HL-60 (cell line): Measurements from ENCODE around the gene ZNF266.

Experiments used
- DNase-seq, 2 experiments: peaks; one replicate each; pipeline ENCODE4 v3.0.0-alpha.2; 2010 to 2020; ENCODE audit warnings: low read depth in 1 of 2, low spot score in 1 of 2
- H3K27ac ChIP-seq: fragments of 250-450 bp; sonication (Bioruptor Pico); replicated peaks from 2 replicates; pipeline ENCODE4 v1.5.1; 2020; ENCODE audit warnings: mild to moderate bottlenecking, moderate library complexity
- H3K27me3 ChIP-seq: fragments of 250-450 bp; sonication (Bioruptor Pico); 2 replicates; pipeline ENCODE4 v1.5.1; 2021; ENCODE audit warnings: mild to moderate bottlenecking, moderate library complexity; ENCODE audit not compliant: insufficient read depth, poor library complexity, severe bottlenecking
- H3K4me3 ChIP-seq: replicated peaks from 2 replicates; pipeline ENCODE4 v1.5.1; 2011; ENCODE audit warnings: mild to moderate bottlenecking, control low read depth, low read length; ENCODE audit not compliant: insufficient read depth
- GABPA ChIP-seq: IDR thresholded peaks from 2 replicates; pipeline ENCODE4 v1.6.1; 2012; ENCODE audit warnings: low read depth
- POLR2AphosphoS5 ChIP-seq: IDR thresholded peaks from 2 replicates; pipeline ENCODE4 v1.6.1; 2012; ENCODE audit warnings: low read depth
- SPI1 ChIP-seq: IDR thresholded peaks from 2 replicates; pipeline ENCODE4 v1.6.1; 2012; ENCODE audit warnings: low read depth, mild to moderate bottlenecking, borderline replicate concordance
- long read RNA-seq: library from polyadenylated mRNA; unstranded; transcript quantifications from one replicate; pipeline ENCODE4 v2.0.0, GENCODE V29; 2020
- TF ChIP-seq, protein P1 (sequence below): IDR thresholded peaks from 2 replicates; pipeline ENCODE4 v1.6.1; 2012; ENCODE audit warnings: low read depth; ENCODE audit not compliant: insufficient replicate concordance
- TF ChIP-seq, protein P2 (sequence below): IDR thresholded peaks from one replicate; pipeline ENCODE4 v1.5.1; 2011; ENCODE audit warnings: low read length, control low read depth, inconsistent platforms; ENCODE audit not compliant: insufficient read depth

The ZNF266 gene
- long read RNA-seq, partial matches to known transcripts, result 4 of 219 reads
- long read RNA-seq, other reads (novel, unspliced or antisense), result 207 of 219 reads

DNA sequence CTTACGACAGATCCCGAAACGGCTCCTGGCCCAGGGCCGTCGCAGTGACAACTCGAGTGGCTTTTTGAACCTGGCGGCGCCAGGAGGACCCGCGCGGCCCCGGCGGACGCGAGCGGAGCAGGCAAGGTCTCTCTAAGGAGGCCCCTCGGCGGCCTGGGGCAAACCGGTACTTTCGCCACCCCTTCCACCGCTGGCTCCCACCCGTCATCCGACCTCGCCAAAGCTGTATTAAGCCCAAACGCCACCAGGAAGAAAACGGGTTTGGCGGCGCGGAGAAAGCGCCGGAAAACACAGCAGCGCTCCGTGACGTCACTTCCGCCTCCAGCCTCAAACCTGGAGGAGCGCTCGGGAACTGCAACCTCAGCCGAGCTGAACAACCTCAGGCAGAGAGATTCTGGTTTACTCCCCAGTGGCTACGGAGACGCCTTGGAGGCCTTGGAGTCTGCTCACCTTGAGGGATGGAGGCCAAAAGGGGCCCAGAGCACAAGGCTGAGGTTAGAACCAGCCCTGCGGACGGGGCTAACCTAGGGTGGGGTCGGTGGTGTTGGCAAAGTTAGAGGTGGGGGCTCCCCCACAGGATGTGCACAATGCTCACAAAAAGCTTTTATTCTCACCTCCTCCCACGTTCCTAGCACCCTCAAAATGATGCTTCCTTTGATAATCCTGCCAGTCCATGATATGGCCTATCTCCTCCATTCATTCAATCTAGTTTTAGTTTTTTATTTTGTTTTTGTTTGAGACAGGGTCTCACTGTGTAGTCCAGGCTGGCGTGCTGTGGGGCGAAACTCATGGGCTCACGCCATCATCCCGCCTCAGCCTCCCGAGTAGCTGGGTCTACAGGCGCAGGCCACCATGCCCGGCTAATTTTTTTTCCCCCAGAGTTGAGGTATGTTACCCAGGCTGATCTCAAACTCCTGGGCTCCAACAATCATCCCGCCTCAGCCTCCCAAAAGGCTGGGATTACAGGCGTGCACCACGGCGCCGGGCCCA is at the start of gene ZNF266:
Gene ZNF266, minus strand, starts transcription at position 295 of the 990 bp plus-strand sequence. CDS start 15,484 bp downstream, outside the sequence.
- peak within 1 kb of the TSS; percentile 90 for H3K27ac ChIP-seq
- peak; percentile 78 to 93 for DNase-seq
- no peaks in the 10 kb centered on the region for H3K27me3 ChIP-seq
- peak within 1 kb of the TSS; percentile 71 for H3K4me3 ChIP-seq
- peak; percentile 10; the same call in 1 of the 2 replicates for TF ChIP-seq SPI1
- TF ChIP-seq GABPA, result peak; percentile 91
- TF ChIP-seq, protein P1, sequence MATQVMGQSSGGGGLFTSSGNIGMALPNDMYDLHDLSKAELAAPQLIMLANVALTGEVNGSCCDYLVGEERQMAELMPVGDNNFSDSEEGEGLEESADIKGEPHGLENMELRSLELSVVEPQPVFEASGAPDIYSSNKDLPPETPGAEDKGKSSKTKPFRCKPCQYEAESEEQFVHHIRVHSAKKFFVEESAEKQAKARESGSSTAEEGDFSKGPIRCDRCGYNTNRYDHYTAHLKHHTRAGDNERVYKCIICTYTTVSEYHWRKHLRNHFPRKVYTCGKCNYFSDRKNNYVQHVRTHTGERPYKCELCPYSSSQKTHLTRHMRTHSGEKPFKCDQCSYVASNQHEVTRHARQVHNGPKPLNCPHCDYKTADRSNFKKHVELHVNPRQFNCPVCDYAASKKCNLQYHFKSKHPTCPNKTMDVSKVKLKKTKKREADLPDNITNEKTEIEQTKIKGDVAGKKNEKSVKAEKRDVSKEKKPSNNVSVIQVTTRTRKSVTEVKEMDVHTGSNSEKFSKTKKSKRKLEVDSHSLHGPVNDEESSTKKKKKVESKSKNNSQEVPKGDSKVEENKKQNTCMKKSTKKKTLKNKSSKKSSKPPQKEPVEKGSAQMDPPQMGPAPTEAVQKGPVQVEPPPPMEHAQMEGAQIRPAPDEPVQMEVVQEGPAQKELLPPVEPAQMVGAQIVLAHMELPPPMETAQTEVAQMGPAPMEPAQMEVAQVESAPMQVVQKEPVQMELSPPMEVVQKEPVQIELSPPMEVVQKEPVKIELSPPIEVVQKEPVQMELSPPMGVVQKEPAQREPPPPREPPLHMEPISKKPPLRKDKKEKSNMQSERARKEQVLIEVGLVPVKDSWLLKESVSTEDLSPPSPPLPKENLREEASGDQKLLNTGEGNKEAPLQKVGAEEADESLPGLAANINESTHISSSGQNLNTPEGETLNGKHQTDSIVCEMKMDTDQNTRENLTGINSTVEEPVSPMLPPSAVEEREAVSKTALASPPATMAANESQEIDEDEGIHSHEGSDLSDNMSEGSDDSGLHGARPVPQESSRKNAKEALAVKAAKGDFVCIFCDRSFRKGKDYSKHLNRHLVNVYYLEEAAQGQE, result peak; percentile 36
- TF ChIP-seq, protein P2, sequence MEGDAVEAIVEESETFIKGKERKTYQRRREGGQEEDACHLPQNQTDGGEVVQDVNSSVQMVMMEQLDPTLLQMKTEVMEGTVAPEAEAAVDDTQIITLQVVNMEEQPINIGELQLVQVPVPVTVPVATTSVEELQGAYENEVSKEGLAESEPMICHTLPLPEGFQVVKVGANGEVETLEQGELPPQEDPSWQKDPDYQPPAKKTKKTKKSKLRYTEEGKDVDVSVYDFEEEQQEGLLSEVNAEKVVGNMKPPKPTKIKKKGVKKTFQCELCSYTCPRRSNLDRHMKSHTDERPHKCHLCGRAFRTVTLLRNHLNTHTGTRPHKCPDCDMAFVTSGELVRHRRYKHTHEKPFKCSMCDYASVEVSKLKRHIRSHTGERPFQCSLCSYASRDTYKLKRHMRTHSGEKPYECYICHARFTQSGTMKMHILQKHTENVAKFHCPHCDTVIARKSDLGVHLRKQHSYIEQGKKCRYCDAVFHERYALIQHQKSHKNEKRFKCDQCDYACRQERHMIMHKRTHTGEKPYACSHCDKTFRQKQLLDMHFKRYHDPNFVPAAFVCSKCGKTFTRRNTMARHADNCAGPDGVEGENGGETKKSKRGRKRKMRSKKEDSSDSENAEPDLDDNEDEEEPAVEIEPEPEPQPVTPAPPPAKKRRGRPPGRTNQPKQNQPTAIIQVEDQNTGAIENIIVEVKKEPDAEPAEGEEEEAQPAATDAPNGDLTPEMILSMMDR, result peak; percentile 48
- TF ChIP-seq POLR2AphosphoS5, result peak; percentile 77

DNA sequence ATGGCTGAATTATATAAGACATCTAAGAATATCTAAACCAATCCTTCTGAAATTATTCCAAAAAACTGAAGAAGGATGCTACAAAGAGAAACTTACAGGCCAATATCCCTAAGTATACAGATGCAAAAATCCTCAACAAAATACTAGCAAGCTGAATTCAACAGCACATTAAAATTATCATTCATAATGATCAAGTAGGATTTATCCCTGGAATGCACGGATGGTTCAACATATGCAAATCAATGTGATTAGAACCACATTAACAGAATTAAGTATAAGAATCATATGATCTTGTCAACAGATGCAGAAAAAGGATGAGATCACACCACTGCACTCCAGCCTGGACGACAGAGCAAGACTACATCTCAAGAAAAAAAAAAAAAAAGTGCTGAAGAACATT is 49.8 kb upstream of the ZNF266 start:
- H3K27me3 ChIP-seq, result no peaks in the 10 kb centered on the region
- TF ChIP-seq SPI1 (no peak), GABPA (no peak), POLR2AphosphoS5 (no peak)
- TF ChIP-seq, protein P1, result no peak
- TF ChIP-seq, protein P2, result no peak
- no peak for DNase-seq
- no peak overlapping the region for H3K27ac ChIP-seq
- H3K4me3 ChIP-seq, result no peak overlapping the region

DNA sequence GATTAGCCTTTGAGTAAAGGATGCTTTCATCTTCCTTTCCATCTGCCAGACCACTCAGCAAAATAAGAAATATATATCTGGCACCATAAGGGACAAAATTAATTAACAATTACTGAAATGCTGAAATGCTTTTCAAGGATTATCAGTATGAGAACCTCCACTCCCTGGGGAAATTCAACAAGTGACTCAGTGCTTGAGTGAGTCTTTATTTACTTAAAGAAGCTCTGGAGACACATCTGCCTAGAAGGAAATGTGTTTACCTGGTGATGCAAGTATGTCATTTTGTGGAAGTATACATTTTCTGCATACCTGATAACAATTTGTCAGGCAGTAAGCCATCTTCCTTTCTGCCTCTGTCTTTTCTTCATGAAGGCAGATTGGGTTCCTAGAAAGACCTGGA is 39.6 kb upstream of the ZNF266 start:
- no peak for DNase-seq
- no peak overlapping the region for H3K27ac ChIP-seq
- H3K4me3 ChIP-seq, result no peak overlapping the region
- TF ChIP-seq SPI1 (no peak), POLR2AphosphoS5 (no peak), GABPA (no peak)
- TF ChIP-seq, protein P1, result no peak
- TF ChIP-seq, protein P2, result no peak
- H3K27me3 ChIP-seq, result no peaks in the 10 kb centered on the region
